OCI-LY7 (cell line): ENCODE measurements around the gene PPP2R5C. TPM values are rescaled to one million over a fixed set of nuclear protein-coding genes. Genes with fewer than 3 reads are reported as not detected.

Experiments used
- BruUV-seq: library from RNA; stranded (reverse); fragments of 400-500 nt; replicated peaks from 2 replicates; lab custom pipeline; 2021; lab: Mats Ljungman, UMichigan
- CTCF ChIA-PET: fragments of 300-600 bp; sonication (Branson Sonifier 250); formaldehyde crosslinking; loops from one replicate; lab custom pipeline; 2022; ENCODE audit warnings: antibody characterized with exemption; ENCODE audit not compliant: unreplicated experiment; lab: Charles Lee
- POLR2A ChIA-PET: fragments of 300-600 bp; sonication (Branson Sonifier 250); formaldehyde crosslinking; loops from one replicate; lab custom pipeline; 2022; ENCODE audit warnings: antibody characterized with exemption; lab: Charles Lee
- DNase-seq: peaks from one replicate; pipeline ENCODE4 v3.0.0-alpha.2; 2015; ENCODE audit warnings: low spot score
- H2AFZ ChIP-seq: fragments of 200-600 bp; sonication (generic), shearing (Covaris generic); 2 replicates; pipeline ENCODE4 v1.6.1; 2014; ENCODE audit warnings: mild to moderate bottlenecking, antibody characterized with exemption, low read length, moderate library complexity
- H3K27ac ChIP-seq: fragments of 200-600 bp; sonication (generic); 2 replicates; pipeline ENCODE4 v1.5.1; 2014; ENCODE audit warnings: mixed run types, low read depth, mild to moderate bottlenecking, moderate library complexity, low read length, inconsistent platforms; ENCODE audit not compliant: poor library complexity, severe bottlenecking
- H3K36me3 ChIP-seq: fragments of 200-600 bp; sonication (generic); 2 replicates; pipeline ENCODE4 v1.6.1; 2014; ENCODE audit warnings: mild to moderate bottlenecking, antibody characterized with exemption, low read length, moderate library complexity, mixed read lengths; ENCODE audit not compliant: insufficient read depth
- H3K4me1 ChIP-seq: fragments of 200-600 bp; sonication (generic); 2 replicates; pipeline ENCODE4 v1.5.1; 2014; ENCODE audit warnings: mild to moderate bottlenecking, low read length; ENCODE audit not compliant: insufficient read depth, poor library complexity, severe bottlenecking
- H3K4me2 ChIP-seq: fragments of 200-600 bp; sonication (generic); 2 replicates; pipeline ENCODE4 v1.6.1; 2014; ENCODE audit warnings: mild to moderate bottlenecking, low read length
- H3K4me3 ChIP-seq: fragments of 200-600 bp; sonication (generic); 2 replicates; pipeline ENCODE4 v1.5.1; 2014; ENCODE audit warnings: mild to moderate bottlenecking, low read depth, low read length; ENCODE audit not compliant: poor library complexity, severe bottlenecking
- H3K79me2 ChIP-seq: fragments of 200-600 bp; sonication (generic); 2 replicates; pipeline ENCODE4 v1.6.1; 2016; ENCODE audit warnings: low read depth, mild to moderate bottlenecking, low read length, moderate library complexity, mixed read lengths; ENCODE audit not compliant: insufficient read depth
- H3K9me2 ChIP-seq: fragments of 200-600 bp; sonication (generic); 2 replicates; pipeline ENCODE4 v1.6.1; 2016; ENCODE audit warnings: mild to moderate bottlenecking, low read length, mixed read lengths; ENCODE audit not compliant: insufficient read depth
- H3K9me3 ChIP-seq: fragments of 200-600 bp; sonication (generic); 2 replicates; pipeline ENCODE4 v1.6.1; 2014; ENCODE audit warnings: mild to moderate bottlenecking, mixed run types, low read length, mixed read lengths
- H4K20me1 ChIP-seq: fragments of 200-600 bp; sonication (generic); 2 replicates; pipeline ENCODE4 v1.6.1; 2014; ENCODE audit warnings: mild to moderate bottlenecking, antibody characterized with exemption, low read length, moderate library complexity, mixed read lengths; ENCODE audit not compliant: insufficient read depth
- EZH2phosphoT487 ChIP-seq: fragments of 200-600 bp; sonication (generic); IDR thresholded peaks from 2 replicates; pipeline ENCODE4 v1.6.1; 2018; ENCODE audit warnings: low read depth, borderline replicate concordance, mild to moderate bottlenecking, mixed run types, antibody characterized with exemption, low read length, moderate library complexity, mixed read lengths
- intact Hi-C: fragments of 100-400 bp; cut with micrococcal nuclease; formaldehyde crosslinking; loops from one replicate; pipeline ENCODE4 v1.10.0; 2022; ENCODE audit not compliant: unreplicated experiment
- total RNA-seq, 2 experiments: library from RNA; depleted of rRNA in 1 of 2; stranded (reverse); fragments of >200 nt in 1 of 2; shearing (Covaris generic) in 1 of 2; gene quantifications; 2 replicates each; pipeline ENCODE4 v1.2.3, GENCODE V29; 2014 to 2022
- TF ChIP-seq, protein P1 (sequence below): fragments of 200-600 bp; sonication (generic); conservative IDR thresholded peaks from 2 replicates; pipeline ENCODE4 v1.5.1; 2014; ENCODE audit warnings: mild to moderate bottlenecking, antibody characterized with exemption, low read length, moderate library complexity, mixed read lengths

PPP2R5C gene
- total RNA-seq, 2 experiments from 2014 or later, result 161 to 236 TPM

DNA sequence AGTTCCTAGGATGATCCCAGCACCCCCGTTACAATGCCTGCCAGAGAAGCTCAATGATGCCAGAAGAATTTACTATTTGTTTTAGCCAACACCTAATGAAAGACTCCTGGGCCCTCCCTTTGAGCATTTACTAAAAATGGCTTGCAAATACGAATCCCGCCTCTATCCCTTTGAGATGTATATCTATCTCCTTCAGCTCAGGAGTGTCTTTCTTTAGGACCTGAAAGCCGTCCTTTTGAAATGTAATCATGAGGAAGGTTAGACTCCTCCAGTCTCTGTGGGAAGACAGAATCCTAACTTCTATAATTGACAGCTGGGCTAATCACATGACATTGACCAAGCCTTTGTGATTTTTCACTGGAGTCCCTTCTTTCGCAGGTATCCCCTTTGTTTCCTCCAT is 183.7 kb downstream of the PPP2R5C start:
- POLR2A ChIA-PET, result no interaction called here

DNA sequence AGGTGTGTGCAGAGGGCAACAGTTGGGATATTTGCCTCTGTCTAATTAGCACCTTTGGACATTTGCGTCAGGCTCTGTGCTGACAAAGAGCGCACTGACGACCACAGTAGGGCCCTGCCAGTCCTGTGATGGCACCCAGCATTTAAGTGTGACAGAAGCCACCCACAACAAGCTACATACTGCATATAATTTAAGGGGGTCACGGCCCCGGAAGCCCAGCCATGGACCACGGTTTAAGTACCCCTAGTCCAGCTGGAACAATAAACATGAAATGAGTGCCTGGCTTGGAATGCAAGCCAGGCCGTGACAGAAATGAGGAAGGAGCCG is 186.0 kb downstream of the PPP2R5C start:
- Histone ChIP-seq H3K4me2 (peak overlapping the region; percentile 94), H3K4me1 (peaks cover 9% of the 10 kb centered on the region), H3K27ac (peak overlapping the region; percentile 49), H3K36me3 (no peaks in the 10 kb centered on the region), H3K9me3 (no peaks in the 10 kb centered on the region), H3K4me3 (peak overlapping the region; percentile 82), H4K20me1 (no peaks in the 10 kb centered on the region), H3K9me2 (no peaks in the 10 kb centered on the region), H2AFZ (peak overlapping the region; percentile 69; the same call in 1 of the 2 replicates), H3K79me2 (peaks cover 10% of the 10 kb centered on the region; the same call in 1 of the 2 replicates)
- DNase-seq, result no peak
- BruUV-seq, result TSS peak; percentile 99
- intact Hi-C loops, result no loop called here
- CTCF ChIA-PET, result interaction anchor here (1.8 kb wide), 1 partner anchor 177 kb away, joined by 5 read pairs; no protein-coding TSS in a partner anchor
- TF ChIP-seq, protein P1, sequence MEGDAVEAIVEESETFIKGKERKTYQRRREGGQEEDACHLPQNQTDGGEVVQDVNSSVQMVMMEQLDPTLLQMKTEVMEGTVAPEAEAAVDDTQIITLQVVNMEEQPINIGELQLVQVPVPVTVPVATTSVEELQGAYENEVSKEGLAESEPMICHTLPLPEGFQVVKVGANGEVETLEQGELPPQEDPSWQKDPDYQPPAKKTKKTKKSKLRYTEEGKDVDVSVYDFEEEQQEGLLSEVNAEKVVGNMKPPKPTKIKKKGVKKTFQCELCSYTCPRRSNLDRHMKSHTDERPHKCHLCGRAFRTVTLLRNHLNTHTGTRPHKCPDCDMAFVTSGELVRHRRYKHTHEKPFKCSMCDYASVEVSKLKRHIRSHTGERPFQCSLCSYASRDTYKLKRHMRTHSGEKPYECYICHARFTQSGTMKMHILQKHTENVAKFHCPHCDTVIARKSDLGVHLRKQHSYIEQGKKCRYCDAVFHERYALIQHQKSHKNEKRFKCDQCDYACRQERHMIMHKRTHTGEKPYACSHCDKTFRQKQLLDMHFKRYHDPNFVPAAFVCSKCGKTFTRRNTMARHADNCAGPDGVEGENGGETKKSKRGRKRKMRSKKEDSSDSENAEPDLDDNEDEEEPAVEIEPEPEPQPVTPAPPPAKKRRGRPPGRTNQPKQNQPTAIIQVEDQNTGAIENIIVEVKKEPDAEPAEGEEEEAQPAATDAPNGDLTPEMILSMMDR, result no peak
- no peak for TF ChIP-seq EZH2phosphoT487
- POLR2A ChIA-PET, result interaction anchor here (0.8 to 1.8 kb wide), 4 partner anchors 11 to 187 kb away, joined by 3 to 7 read pairs (median 5); no protein-coding TSS in a partner anchor

More for the DNA sequence above, 183.7 kb downstream of the PPP2R5C start:
- no peak overlapping the region for H3K27ac ChIP-seq
- no peaks in the 10 kb centered on the region for H3K9me3 ChIP-seq
- intact Hi-C loops, result no loop called here
- H3K36me3 ChIP-seq, result no peaks in the 10 kb centered on the region
- no peak overlapping the region for H3K4me3 ChIP-seq
- H3K9me2 ChIP-seq, result no peaks in the 10 kb centered on the region
- CTCF ChIA-PET, result no interaction called here
- peaks cover 10% of the 10 kb centered on the region; the same call in 1 of the 2 replicates for H3K79me2 ChIP-seq
- BruUV-seq, result no TSS peak
- H3K4me2 ChIP-seq, result no peak overlapping the region
- H3K4me1 ChIP-seq, result peaks cover 9% of the 10 kb centered on the region
- H2AFZ ChIP-seq, result no peak overlapping the region
- no peaks in the 10 kb centered on the region for H4K20me1 ChIP-seq
- TF ChIP-seq, protein P1, result no peak
- TF ChIP-seq EZH2phosphoT487, result no peak
- DNase-seq, result no peak

DNA sequence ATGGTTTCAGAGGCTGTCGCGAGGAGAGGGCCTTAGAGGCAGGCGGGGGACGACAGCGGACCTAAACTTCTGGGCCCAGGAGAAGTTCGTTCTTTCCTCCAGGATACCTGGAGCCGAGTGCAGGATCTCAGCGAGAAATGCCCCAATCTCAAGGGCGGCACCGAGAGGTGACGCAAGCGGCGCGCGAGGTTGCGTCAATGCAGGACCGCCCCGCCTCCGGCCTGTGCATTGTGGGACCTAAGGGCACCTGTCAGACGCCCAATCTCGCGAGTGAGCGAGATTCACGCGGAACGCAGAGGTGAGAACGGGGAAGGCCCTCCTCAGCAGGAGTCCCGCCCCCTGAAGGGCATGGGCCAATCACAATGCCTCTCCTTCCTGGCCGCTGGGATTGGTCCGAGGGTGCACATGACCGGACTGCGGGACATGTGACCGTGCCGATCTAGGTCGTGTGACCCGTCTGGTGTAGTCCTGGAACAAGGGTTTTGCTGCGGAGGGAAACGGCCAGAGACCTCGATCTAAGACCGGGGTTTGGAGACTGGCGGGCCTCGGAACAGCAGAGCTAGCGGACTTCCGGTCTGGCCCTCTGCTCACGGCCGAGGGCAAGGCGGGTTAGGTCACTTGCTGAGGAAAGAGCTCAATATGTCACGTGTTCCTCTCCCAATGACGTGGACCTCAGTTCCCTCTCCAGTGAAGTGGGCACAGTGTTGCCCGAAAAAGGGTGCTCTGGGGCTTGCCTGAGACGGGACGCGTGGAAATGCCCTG is 186.6 kb downstream of the PPP2R5C start:
- ChIA-PET CTCF (interaction anchor here (0.8 to 1.8 kb wide), 3 partner anchors 9 to 177 kb away, joined by 3 to 5 read pairs (median 3); no protein-coding TSS in a partner anchor), POLR2A (interaction anchor here (0.6 to 1.8 kb wide), 7 partner anchors 9 to 188 kb away, joined by 3 to 7 read pairs (median 5); no protein-coding TSS in a partner anchor)
- H4K20me1 ChIP-seq, result no peaks in the 10 kb centered on the region
- DNase-seq, result peak; percentile 100
- no peaks in the 10 kb centered on the region for H3K36me3 ChIP-seq
- no TSS peak for BruUV-seq
- intact Hi-C loops, result loop anchor here (1.0 to 2.0 kb wide), 4 partner anchors 72 to 188 kb away; no protein-coding TSS in a partner anchor
- H3K27ac ChIP-seq, result peak overlapping the region; percentile 49
- peaks cover 9% of the 10 kb centered on the region for H3K4me1 ChIP-seq
- peak overlapping the region; percentile 95 for H3K4me2 ChIP-seq
- peak overlapping the region; percentile 69 for H2AFZ ChIP-seq
- no peaks in the 10 kb centered on the region for H3K9me2 ChIP-seq
- H3K79me2 ChIP-seq, result peaks cover 10% of the 10 kb centered on the region; the same call in 1 of the 2 replicates
- no peak for TF ChIP-seq EZH2phosphoT487
- TF ChIP-seq, protein P1, result no peak
- H3K9me3 ChIP-seq, result no peaks in the 10 kb centered on the region
- H3K4me3 ChIP-seq, result peak overlapping the region; percentile 82
